HG03565 (cell line): ENCODE measurements around the gene VILL.

Experiments used
- ATAC-seq: cut with Tn5 transposase; IDR thresholded peaks from one replicate; pipeline ENCODE4 v1.9.1; 2021; ENCODE audit warnings: mild to moderate bottlenecking, moderate library complexity; ENCODE audit not compliant: unreplicated experiment

VILL gene

GRCh38 chr3:37999836-38000235, 9.2 kb downstream of the VILL start:
- no peak for ATAC-seq

- no peak for ATAC-seq
These were observed 9.8 kb downstream of the VILL start for GRCh38 chr3:38000242-38000916.

- ATAC-seq, result no peak
These were observed 10.4 kb downstream of the VILL start for GRCh38 chr3:38000965-38001455.

GRCh38 chr3:38001456-38002081, 11.0 kb downstream of the VILL start:
- no peak for ATAC-seq

- no peak for ATAC-seq
These were observed 11.8 kb downstream of the VILL start for GRCh38 chr3:38002291-38002876.

- ATAC-seq, result no peak
These were observed 12.4 kb downstream of the VILL start for GRCh38 chr3:38002940-38003339.

- peak; percentile 30 for ATAC-seq
These were observed 12.8 kb downstream of the VILL start for GRCh38 chr3:38003371-38003816.

GRCh38 chr3:38003817-38004414, 13.3 kb downstream of the VILL start:
- no peak for ATAC-seq

- peak; percentile 44 for ATAC-seq
These were observed 14.0 kb downstream of the VILL start for GRCh38 chr3:38004415-38005075.

- no peak for ATAC-seq
These were observed 14.8 kb downstream of the VILL start for GRCh38 chr3:38005076-38006020.

- no peak for ATAC-seq
These were observed 15.4 kb downstream of the VILL start for GRCh38 chr3:38006031-38006430.

- no peak for ATAC-seq
These were observed 15.9 kb downstream of the VILL start for GRCh38 chr3:38006445-38006995.

- ATAC-seq, result no peak
These were observed 17.1 kb downstream of the VILL start for GRCh38 chr3:38007754-38008090.

GRCh38 chr3:38008191-38008701, 17.7 kb downstream of the VILL start:
- no peak for ATAC-seq

GRCh38 chr3:38008971-38009580, 18.5 kb downstream of the VILL start:
- ATAC-seq, result no peak

GRCh38 chr3:38009807-38010591, 19.4 kb downstream of the VILL start:
- ATAC-seq, result no peak

- no peak for ATAC-seq
These were observed 20.5 kb downstream of the VILL start for GRCh38 chr3:38011111-38011510.

GRCh38 chr3:38015485-38015884, 24.9 kb downstream of the VILL start:
- no peak for ATAC-seq
